ENCODE data around the gene PCDH9. TPM values are rescaled to one million over a fixed set of nuclear protein-coding genes. Genes with fewer than 3 reads are reported as not detected.

PCDH9 gene
- total and polyA plus RNA-seq, 10 of the 15 experiments (the other 5 are each of a cell fraction or from before 2014, with no cell fraction given) = 0.02 to 2.3 (median 0.05) TPM; not detected in 1

GRCh38 chr13:66845393-66845792, 384.7 kb downstream of the PCDH9 start:
- Histone ChIP-seq H2AFZ (ENCODE audit: control insufficient read depth, low read depth, low read length) (no peak overlapping the region), H4K20me1 (ENCODE audit: control insufficient read depth, insufficient read depth) (no peaks in the 10 kb centered on the region), H3K36me3 (ENCODE audit: control insufficient read depth in 2 of 2, insufficient read depth in 2 of 2, low read length in 1 of 2) (no peaks in the 10 kb centered on the region), H3K9ac (ENCODE audit: control insufficient read depth, insufficient read depth, low read length) (no peak overlapping the region), H3K4me2 (ENCODE audit: control insufficient read depth, insufficient read depth) (no peak overlapping the region), H3K9me3 (replicated peaks; ENCODE audit: control insufficient read depth, insufficient read depth, low read length) (no peaks in the 10 kb centered on the region), H3K4me1 (ENCODE audit: control insufficient read depth, insufficient read depth, low read length) (no peaks in the 10 kb centered on the region), H3K79me2 (ENCODE audit: control insufficient read depth, insufficient read depth, low read length) (no peaks in the 10 kb centered on the region), H3K4me3 (no peak overlapping the region), H3K27me3 (replicated peaks in 1 of 2; ENCODE audit: control insufficient read depth in 2 of 2, insufficient read depth in 2 of 2, low read length in 1 of 2) (no peaks in the 10 kb centered on the region), H3K27ac (ENCODE audit: control insufficient read depth, insufficient read depth) (no peak overlapping the region)
- TF ChIP-seq CBFB (IDR thresholded peaks at IDR 0.05; ENCODE audit: low read depth) = no peak
- no peak for TF ChIP-seq BCLAF1 (IDR thresholded peaks at IDR 0.05)
- no peak for TF ChIP-seq SIN3A (IDR thresholded peaks at IDR 0.05; ENCODE audit: low read depth, low read length)
- no peak for TF ChIP-seq IRF4 (IDR thresholded peaks at IDR 0.05; ENCODE audit: low read depth, low read length)
- TF ChIP-seq FOS (IDR thresholded peaks at IDR 0.05; ENCODE audit: borderline replicate concordance, extremely low read depth, insufficient read length) = no peak
- no peak for TF ChIP-seq ASH2L (IDR thresholded peaks at IDR 0.05; ENCODE audit: borderline replicate concordance, low read depth)
- RAD21 ChIA-PET (ENCODE audit: unreplicated experiment) = no interaction called here
- in situ Hi-C loops (cut with MboI) (no loop called here), intact Hi-C loops (cut with micrococcal nuclease; ENCODE audit: unreplicated experiment) (no loop called here)
- SMC1A ChIA-PET (ENCODE audit: uncharacterized antibody, unreplicated experiment) = no interaction called here
- BruUV-seq (replicated peaks) = no TSS peak
- no peak; the same call in 2 of the 3 replicates for ATAC-seq
- CTCF ChIA-PET = no interaction called here
- no peak for FAIRE-seq
- WGBS (ENCODE audit: insufficient coverage, insufficient replicate concordance, low lambda C conversion rate, missing lambda C conversion rate) = 30% methylated on average over 9 of the region's 10 CpGs
- DNase-seq (ENCODE audit: low read depth, low spot score) = no peak
- POLR2A ChIA-PET = no interaction called here
